Activated CD8-positive, alpha-beta memory T cell treated with anti-CD3 and anti-CD28 coated beads, Interleukin-2, amount 10 ng/mL, durations not matched to agents 7 days and 5 days (primary cell): ENCODE results near the gene POLR3B. TPM values are rescaled to one million over a fixed set of nuclear protein-coding genes. Genes with fewer than 3 reads are reported as not detected.
"Not testable (repeated sequence)": the region's sequence is repeated elsewhere in the genome, so short reads cannot be mapped to it uniquely, and the experiment has no call there.

Experiments
- ATAC-seq: fragments of 150-1000 bp; cut with Tn5 transposase; one replicate; pipeline ENCODE4 v1.10.0; 2021; ENCODE audit warnings: moderate library complexity
- CTCF ChIA-PET: fragments of 350-600 bp; sonication (Branson Sonifier 250); formaldehyde crosslinking; loops from one replicate; lab custom pipeline; 2021; ENCODE audit warnings: antibody characterized with exemption; lab: Charles Lee
- DNase-seq: peaks from one replicate; pipeline ENCODE4 v3.0.0-alpha.2; 2020
- H3K27ac Mint-ChIP-seq: one replicate; pipeline ENCODE4 v1.8.0; 2021; ENCODE audit warnings: mild to moderate bottlenecking, mixed read lengths
- H3K27me3 Mint-ChIP-seq: one replicate; pipeline ENCODE4 v1.8.0; 2021; ENCODE audit warnings: mixed read lengths
- H3K36me3 Mint-ChIP-seq: one replicate; pipeline ENCODE4 v1.8.0; 2021; ENCODE audit warnings: mild to moderate bottlenecking, mixed read lengths
- H3K4me1 Mint-ChIP-seq: one replicate; pipeline ENCODE4 v1.8.0; 2021; ENCODE audit warnings: mixed read lengths
- H3K4me3 Mint-ChIP-seq: one replicate; pipeline ENCODE4 v1.8.0; 2021; ENCODE audit warnings: mild to moderate bottlenecking, moderate library complexity, mixed read lengths
- H3K9me3 Mint-ChIP-seq: one replicate; pipeline ENCODE4 v1.8.0; 2022; ENCODE audit warnings: low read depth, mixed read lengths
- total RNA-seq, 2 experiments: library from RNA; stranded (reverse); gene quantifications; one replicate each; pipeline ENCODE4 v1.2.3, GENCODE V29; 2021

Gene POLR3B
- total RNA-seq, 2 experiments from 2014 or later, result 3.7 to 6.3 TPM

DNA sequence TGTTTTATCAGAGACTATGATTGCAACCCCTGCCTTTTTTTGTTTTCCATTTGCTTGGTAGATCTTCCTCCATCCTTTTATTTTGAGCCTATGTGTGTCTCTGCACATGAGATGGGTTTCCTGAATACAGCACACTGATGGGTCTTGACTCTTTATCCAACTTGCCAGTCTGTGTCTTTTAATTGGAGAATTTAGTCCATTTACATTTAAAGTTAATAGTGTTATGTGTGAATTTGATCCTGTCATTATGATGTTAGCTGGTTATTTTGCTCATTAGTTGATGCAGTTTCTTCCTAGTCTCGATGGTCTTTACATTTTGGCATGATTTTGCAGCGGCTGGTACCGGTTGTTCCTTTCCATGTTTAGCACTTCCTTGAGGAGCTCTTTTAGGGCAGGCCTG lies 118.1 kb downstream of the POLR3B start:
- H3K9me3 Mint-ChIP-seq, H3K27me3 Mint-ChIP-seq, H3K4me1 Mint-ChIP-seq, DNase-seq, ATAC-seq, H3K4me3 Mint-ChIP-seq, H3K36me3 Mint-ChIP-seq, H3K27ac Mint-ChIP-seq, CTCF ChIA-PET: not testable (repeated sequence)

DNA sequence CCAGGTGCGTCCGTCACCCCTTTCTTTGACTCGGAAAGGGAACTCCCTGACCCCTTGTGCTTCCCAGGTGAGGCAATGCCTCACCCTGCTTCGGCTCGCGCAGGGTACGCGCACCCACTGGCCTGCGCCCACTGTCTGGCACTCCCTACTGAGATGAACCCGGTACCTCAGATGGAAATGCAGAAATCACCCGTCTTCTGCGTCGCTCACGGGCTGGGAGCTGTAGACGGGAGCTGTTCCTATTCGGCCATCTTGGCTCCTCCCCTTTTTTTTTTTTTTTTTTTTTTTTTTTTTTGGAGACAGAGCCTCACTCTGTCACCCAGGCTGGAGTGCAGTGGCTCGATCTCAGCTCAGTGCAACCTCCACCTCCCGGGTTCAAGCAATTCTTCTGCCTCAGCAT lies 120.1 kb downstream of the POLR3B start:
- H3K9me3 Mint-ChIP-seq, H3K36me3 Mint-ChIP-seq, H3K27ac Mint-ChIP-seq, H3K4me1 Mint-ChIP-seq, DNase-seq, ATAC-seq, CTCF ChIA-PET, H3K27me3 Mint-ChIP-seq, H3K4me3 Mint-ChIP-seq: not testable (repeated sequence)

GRCh38 chr12:106480251-106480650 lies 122.7 kb downstream of the POLR3B start:
- CTCF ChIA-PET, result interaction anchor here (1.1 kb wide), 1 partner anchor 10 kb away, joined by 3 read pairs; no protein-coding TSS in a partner anchor
- ATAC-seq (no peak), DNase-seq (no peak)
- Mint-ChIP-seq H3K9me3 (no peaks in the 10 kb centered on the region), H3K4me1 (no peaks in the 10 kb centered on the region), H3K27me3 (no peaks in the 10 kb centered on the region), H3K36me3 (peaks cover 2% of the 10 kb centered on the region), H3K27ac (no peak overlapping the region), H3K4me3 (no peak overlapping the region)

- DNase-seq, result no peak
- H3K4me3 Mint-ChIP-seq, result no peak overlapping the region
- no peaks in the 10 kb centered on the region for H3K27me3 Mint-ChIP-seq
- H3K27ac Mint-ChIP-seq, result no peak overlapping the region
- no peaks in the 10 kb centered on the region for H3K4me1 Mint-ChIP-seq
- H3K36me3 Mint-ChIP-seq, result peaks cover 2% of the 10 kb centered on the region
- H3K9me3 Mint-ChIP-seq, result no peaks in the 10 kb centered on the region
- ATAC-seq, result no peak
- CTCF ChIA-PET, result no interaction called here
These were observed 123.7 kb downstream of the POLR3B start for GRCh38 chr12:106481246-106481645.

DNA sequence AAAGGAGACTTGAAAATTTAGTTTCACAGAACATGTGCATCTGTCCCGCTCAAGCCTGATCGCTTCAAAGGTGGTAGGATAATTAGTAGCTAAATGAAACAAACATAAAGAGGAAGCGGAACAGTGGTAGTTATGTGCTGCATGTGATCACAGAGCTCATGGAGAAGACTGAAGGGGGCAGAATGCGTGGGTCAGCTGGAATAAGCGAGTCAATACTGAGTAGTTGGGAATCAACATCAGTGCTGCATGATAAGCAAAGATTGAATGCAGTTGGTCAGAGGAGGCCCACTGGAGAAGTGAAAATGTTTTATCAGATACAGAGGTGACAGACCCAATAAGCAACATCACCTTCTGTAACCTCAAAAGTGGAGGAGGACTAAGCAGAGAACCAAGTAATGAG lies 130.1 kb downstream of the POLR3B start:
- no peak for ATAC-seq
- no peak for DNase-seq
- Mint-ChIP-seq H3K4me1 (no peaks in the 10 kb centered on the region), H3K27me3 (no peaks in the 10 kb centered on the region), H3K27ac (no peak overlapping the region), H3K36me3 (no peaks in the 10 kb centered on the region), H3K4me3 (no peak overlapping the region), H3K9me3 (no peaks in the 10 kb centered on the region)
- CTCF ChIA-PET, result no interaction called here

GRCh38 chr12:106488884-106489283 lies 131.3 kb downstream of the POLR3B start:
- CTCF ChIA-PET, result interaction anchor here (1.0 kb wide), 1 partner anchor 130 kb away, joined by 3 read pairs; no protein-coding TSS in a partner anchor
- DNase-seq (no peak), ATAC-seq (no peak)
- H3K27me3 Mint-ChIP-seq, result no peaks in the 10 kb centered on the region
- no peaks in the 10 kb centered on the region for H3K9me3 Mint-ChIP-seq
- H3K27ac Mint-ChIP-seq, result no peak overlapping the region
- H3K36me3 Mint-ChIP-seq, result no peaks in the 10 kb centered on the region
- H3K4me3 Mint-ChIP-seq, result no peak overlapping the region
- no peaks in the 10 kb centered on the region for H3K4me1 Mint-ChIP-seq

DNA sequence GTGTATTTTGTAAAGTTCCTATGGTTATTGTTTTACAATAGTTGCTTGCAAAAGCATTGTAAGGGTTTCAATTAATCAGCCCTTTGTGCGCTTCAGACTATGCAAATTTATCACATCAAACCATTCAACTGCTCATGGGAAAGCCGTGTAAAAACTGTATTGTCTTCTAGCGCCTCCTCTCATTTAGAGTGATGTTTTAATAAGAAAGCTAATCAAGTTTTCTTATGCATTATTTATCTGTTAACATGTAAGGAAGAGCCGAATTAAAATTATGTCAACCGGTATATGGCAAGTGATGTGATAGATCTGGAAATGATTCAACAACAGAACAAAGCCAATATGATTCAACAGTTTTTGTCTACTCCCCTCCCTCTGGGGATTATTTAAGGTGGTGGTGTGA lies 132.7 kb downstream of the POLR3B start:
- no peak for ATAC-seq
- no peaks in the 10 kb centered on the region for H3K27me3 Mint-ChIP-seq
- DNase-seq, result no peak
- H3K9me3 Mint-ChIP-seq, result no peaks in the 10 kb centered on the region
- H3K4me1 Mint-ChIP-seq, result no peaks in the 10 kb centered on the region
- H3K27ac Mint-ChIP-seq, result no peak overlapping the region
- H3K36me3 Mint-ChIP-seq, result no peaks in the 10 kb centered on the region
- CTCF ChIA-PET, result interaction anchor here (0.8 to 1.6 kb wide), 2 partner anchors 10 to 32 kb away, joined by 3 read pairs; no protein-coding TSS in a partner anchor
- H3K4me3 Mint-ChIP-seq, result no peak overlapping the region

DNA sequence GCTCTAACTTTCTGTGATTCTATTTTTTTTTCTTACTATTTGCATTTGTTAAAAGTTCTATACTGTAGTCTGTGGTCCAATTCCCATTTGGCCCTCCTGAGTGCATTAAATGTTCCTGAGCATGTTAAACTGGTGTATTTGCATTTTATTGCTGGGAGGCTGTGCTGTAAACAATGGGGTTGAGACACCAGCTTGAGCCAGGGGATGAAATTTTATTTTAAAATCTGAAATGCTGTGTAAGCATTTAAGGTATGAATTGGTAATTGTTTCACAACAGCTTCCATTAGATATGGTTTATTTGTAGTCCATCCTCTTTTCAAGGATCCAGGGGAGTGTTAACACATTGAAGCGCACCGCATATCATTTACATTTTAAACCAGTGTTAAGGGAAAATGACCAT lies 135.3 kb downstream of the POLR3B start:
- DNase-seq (no peak), ATAC-seq (no peak)
- Mint-ChIP-seq H3K27me3 (no peaks in the 10 kb centered on the region), H3K4me3 (no peak overlapping the region), H3K27ac (no peak overlapping the region), H3K4me1 (no peaks in the 10 kb centered on the region), H3K36me3 (peaks cover 2% of the 10 kb centered on the region), H3K9me3 (no peaks in the 10 kb centered on the region)
- CTCF ChIA-PET, result no interaction called here

- CTCF ChIA-PET, result no interaction called here
- H3K9me3 Mint-ChIP-seq, result no peaks in the 10 kb centered on the region
- DNase-seq, result no peak
- no peak for ATAC-seq
- no peaks in the 10 kb centered on the region for H3K27me3 Mint-ChIP-seq
- H3K4me1 Mint-ChIP-seq, result no peaks in the 10 kb centered on the region
- no peak overlapping the region for H3K4me3 Mint-ChIP-seq
- no peak overlapping the region for H3K27ac Mint-ChIP-seq
- H3K36me3 Mint-ChIP-seq, result peaks cover 5% of the 10 kb centered on the region
These were observed 136.0 kb downstream of the POLR3B start for GRCh38 chr12:106493531-106493930.

- Mint-ChIP-seq H3K4me1 (no peaks in the 10 kb centered on the region), H3K36me3 (peaks cover 8% of the 10 kb centered on the region), H3K27ac (no peak overlapping the region), H3K9me3 (no peaks in the 10 kb centered on the region), H3K27me3 (no peaks in the 10 kb centered on the region), H3K4me3 (no peak overlapping the region)
- DNase-seq (no peak), ATAC-seq (no peak)
- CTCF ChIA-PET, result no interaction called here
These were observed 137.9 kb downstream of the POLR3B start for GRCh38 chr12:106495354-106495965.

- DNase-seq (no peak), ATAC-seq (no peak)
- CTCF ChIA-PET, result no interaction called here
- H3K9me3 Mint-ChIP-seq, result no peaks in the 10 kb centered on the region
- H3K4me3 Mint-ChIP-seq, result no peak overlapping the region
- H3K27me3 Mint-ChIP-seq, result no peaks in the 10 kb centered on the region
- peaks cover 9% of the 10 kb centered on the region for H3K36me3 Mint-ChIP-seq
- H3K27ac Mint-ChIP-seq, result no peak overlapping the region
- no peaks in the 10 kb centered on the region for H3K4me1 Mint-ChIP-seq
These were observed 140.5 kb downstream of the POLR3B start for GRCh38 chr12:106498056-106498455.

GRCh38 chr12:106499628-106500027 lies 142.1 kb downstream of the POLR3B start:
- H3K4me1 Mint-ChIP-seq, result no peaks in the 10 kb centered on the region
- H3K27me3 Mint-ChIP-seq, result no peaks in the 10 kb centered on the region
- ATAC-seq (no peak), DNase-seq (no peak)
- no peaks in the 10 kb centered on the region for H3K9me3 Mint-ChIP-seq
- no peak overlapping the region for H3K27ac Mint-ChIP-seq
- H3K36me3 Mint-ChIP-seq, result peaks cover 9% of the 10 kb centered on the region
- CTCF ChIA-PET, result no interaction called here
- H3K4me3 Mint-ChIP-seq, result no peak overlapping the region

DNA sequence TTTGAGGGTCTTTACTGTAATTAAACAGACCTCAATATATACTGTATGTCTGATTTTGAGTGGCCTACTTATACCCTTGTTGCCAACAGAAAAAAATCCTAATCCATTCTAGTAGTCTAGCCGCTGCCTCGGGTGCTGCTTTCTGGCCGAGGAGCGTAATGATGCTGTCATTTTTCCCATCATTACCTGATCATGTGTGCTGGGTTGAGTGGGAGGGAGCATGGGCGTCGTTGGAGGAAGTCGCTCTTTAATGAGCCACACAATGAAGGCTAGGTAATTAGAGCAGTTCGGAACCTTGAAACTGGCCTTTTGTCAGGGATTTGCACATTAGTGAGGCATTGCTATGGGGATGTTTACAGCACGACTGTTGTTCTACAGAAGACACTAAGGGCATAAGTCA lies 149.1 kb downstream of the POLR3B start:
- Mint-ChIP-seq H3K27me3 (no peaks in the 10 kb centered on the region), H3K4me1 (no peaks in the 10 kb centered on the region), H3K36me3 (peaks cover 5% of the 10 kb centered on the region), H3K9me3 (no peaks in the 10 kb centered on the region), H3K27ac (no peak overlapping the region), H3K4me3 (no peak overlapping the region)
- DNase-seq (no peak), ATAC-seq (no peak)
- CTCF ChIA-PET, result no interaction called here

DNA sequence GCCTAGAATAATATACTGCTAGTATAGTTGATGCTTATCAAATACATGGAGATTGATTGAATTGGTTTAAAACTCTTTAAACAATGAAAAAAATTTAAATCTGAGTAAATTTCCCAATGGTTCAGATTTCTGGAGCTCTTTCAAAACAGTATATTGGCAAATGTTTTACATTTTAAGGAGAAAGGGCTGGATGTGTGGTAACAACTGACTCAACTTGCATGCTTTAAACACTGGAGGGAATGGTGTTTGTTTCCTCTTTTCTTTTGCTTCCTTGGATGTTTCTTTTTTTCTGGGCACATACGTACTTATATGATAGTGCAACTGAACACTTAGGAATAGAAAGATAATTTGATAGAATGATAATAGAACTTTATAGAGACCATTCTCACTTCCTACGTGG lies 151.4 kb downstream of the POLR3B start:
- CTCF ChIA-PET, result no interaction called here
- Mint-ChIP-seq H3K27me3 (no peaks in the 10 kb centered on the region), H3K4me3 (no peak overlapping the region), H3K27ac (no peak overlapping the region), H3K9me3 (no peaks in the 10 kb centered on the region), H3K36me3 (peaks cover 7% of the 10 kb centered on the region), H3K4me1 (no peaks in the 10 kb centered on the region)
- DNase-seq (no peak), ATAC-seq (no peak)
